Natural killer cell (primary cell): ENCODE results near the gene PRR3. TPM values are rescaled to one million over a fixed set of nuclear protein-coding genes. Genes with fewer than 3 reads are reported as not detected.

Source experiments
- ATAC-seq, 3 donors: fragments of 150-1000 bp in 2 of 3; fragments of 200-7000 bp in 1 of 3; cut with Tn5 transposase; 1 replicate in 1 of 3; 2 replicates in 2 of 3; pipeline ENCODE4 v1.10.0; 2021; ENCODE audit warnings: mild to moderate bottlenecking in 2 of 3, moderate library complexity in 2 of 3
- DNase-seq, 2 donors: peaks; one replicate each; pipeline versions ENCODE4 v3.0.0 to v3.0.0-alpha.2; 2013 to 2021; ENCODE audit warnings: mixed read lengths in 1 of 2
- H3K27ac ChIP-seq: one replicate; pipeline ENCODE4 v1.5.1; 2013; ENCODE audit warnings: mild to moderate bottlenecking, low read length
- H3K27me3 ChIP-seq: one replicate; pipeline ENCODE4 v1.6.1; 2013; ENCODE audit warnings: low read length; ENCODE audit not compliant: control insufficient read depth, insufficient read depth
- H3K36me3 ChIP-seq: one replicate; pipeline ENCODE4 v1.6.1; 2013; ENCODE audit warnings: low read length; ENCODE audit not compliant: control insufficient read depth, insufficient read depth
- H3K4me1 ChIP-seq: one replicate; pipeline ENCODE4 v1.6.1; 2013; ENCODE audit warnings: low read length; ENCODE audit not compliant: control insufficient read depth, insufficient read depth
- H3K4me3 ChIP-seq: one replicate; pipeline ENCODE4 v1.5.1; 2013; ENCODE audit warnings: low read length
- H3K9me3 ChIP-seq: one replicate; pipeline ENCODE4 v1.6.1; 2013; ENCODE audit warnings: low read length; ENCODE audit not compliant: control insufficient read depth, insufficient read depth
- H3K27ac Mint-ChIP-seq, 2 donors: one replicate each; pipeline ENCODE4 v1.8.0; 2022; ENCODE audit warnings: mild to moderate bottlenecking in 2 of 2, mixed read lengths in 2 of 2, moderate library complexity in 1 of 2
- H3K27me3 Mint-ChIP-seq, 2 donors: one replicate each; pipeline ENCODE4 v1.8.0; 2022; ENCODE audit warnings: low read depth in 2 of 2, mixed read lengths in 2 of 2
- H3K36me3 Mint-ChIP-seq: one replicate; pipeline ENCODE4 v1.8.0; 2022; ENCODE audit warnings: mixed read lengths
- H3K4me1 Mint-ChIP-seq, 2 donors: one replicate each; pipeline ENCODE4 v1.8.0; 2022; ENCODE audit warnings: mixed read lengths in 2 of 2
- H3K4me3 Mint-ChIP-seq: one replicate; pipeline ENCODE4 v1.8.0; 2022; ENCODE audit warnings: mild to moderate bottlenecking, moderate library complexity, mixed read lengths
- H3K9me3 Mint-ChIP-seq, 2 donors: one replicate each; pipeline ENCODE4 v1.8.0; 2022; ENCODE audit warnings: mixed read lengths in 2 of 2
- WGBS: methylation state at CpG from one replicate; pipeline ENCODE4 v1.1.7; 2013; ENCODE audit warnings: missing lambda C conversion rate; ENCODE audit not compliant: insufficient coverage; 5-methylcytosine and 5-hydroxymethylcytosine counted together
- intact Hi-C: fragments of 100-400 bp; cut with micrococcal nuclease; formaldehyde crosslinking; loops from one replicate; pipeline ENCODE4 v1.14.2; 2022
- total RNA-seq, 4 donors: library from RNA; stranded (reverse); fragments of 120-200 nt in 1 of 4; gene quantifications; one replicate each; pipeline versions ENCODE4 v1.2.3 to v1.2.4, GENCODE V29; 2013 to 2022
- TF ChIP-seq, protein P1 (sequence below): fragments of 200-600 bp; IDR thresholded peaks from one replicate; pipeline ENCODE4 v1.8.0; 2022; ENCODE audit warnings: antibody characterized with exemption

The PRR3 gene
- total RNA-seq, 3 donors from 2014 or later (not counting 1 experiment from before 2014, with no cell fraction given), result 9.5 to 14.8 (median 13.9) TPM

GRCh38 chr6:30603961-30604360, 46.9 kb downstream of the PRR3 start:
- Histone ChIP-seq H3K9me3 (no peaks in the 10 kb centered on the region), H3K4me3 (no peak overlapping the region), H3K27ac (no peak overlapping the region), H3K36me3 (peaks cover 86% of the 10 kb centered on the region), H3K4me1 (peaks cover 27% of the 10 kb centered on the region), H3K27me3 (no peaks in the 10 kb centered on the region)
- no peaks in the 10 kb centered on the region for H3K9me3 Mint-ChIP-seq
- H3K4me1 Mint-ChIP-seq, result peaks cover 35 to 47% of the 10 kb centered on the region in 2 donors
- WGBS, result 96% methylated on average over 13 of the region's 13 CpGs
- H3K27ac Mint-ChIP-seq, result peak overlapping the region; percentile 59
- DNase-seq, result no peak
- no peak for ATAC-seq
- TF ChIP-seq, protein P1, sequence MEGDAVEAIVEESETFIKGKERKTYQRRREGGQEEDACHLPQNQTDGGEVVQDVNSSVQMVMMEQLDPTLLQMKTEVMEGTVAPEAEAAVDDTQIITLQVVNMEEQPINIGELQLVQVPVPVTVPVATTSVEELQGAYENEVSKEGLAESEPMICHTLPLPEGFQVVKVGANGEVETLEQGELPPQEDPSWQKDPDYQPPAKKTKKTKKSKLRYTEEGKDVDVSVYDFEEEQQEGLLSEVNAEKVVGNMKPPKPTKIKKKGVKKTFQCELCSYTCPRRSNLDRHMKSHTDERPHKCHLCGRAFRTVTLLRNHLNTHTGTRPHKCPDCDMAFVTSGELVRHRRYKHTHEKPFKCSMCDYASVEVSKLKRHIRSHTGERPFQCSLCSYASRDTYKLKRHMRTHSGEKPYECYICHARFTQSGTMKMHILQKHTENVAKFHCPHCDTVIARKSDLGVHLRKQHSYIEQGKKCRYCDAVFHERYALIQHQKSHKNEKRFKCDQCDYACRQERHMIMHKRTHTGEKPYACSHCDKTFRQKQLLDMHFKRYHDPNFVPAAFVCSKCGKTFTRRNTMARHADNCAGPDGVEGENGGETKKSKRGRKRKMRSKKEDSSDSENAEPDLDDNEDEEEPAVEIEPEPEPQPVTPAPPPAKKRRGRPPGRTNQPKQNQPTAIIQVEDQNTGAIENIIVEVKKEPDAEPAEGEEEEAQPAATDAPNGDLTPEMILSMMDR, result no peak
- peaks cover 47% of the 10 kb centered on the region for H3K36me3 Mint-ChIP-seq
- intact Hi-C loops, result no loop called here
- H3K27me3 Mint-ChIP-seq, result no peaks in the 10 kb centered on the region
- H3K4me3 Mint-ChIP-seq, result no peak overlapping the region

GRCh38 chr6:30610065-30610464, 53.0 kb downstream of the PRR3 start:
- intact Hi-C loops, result loop anchor here (10.0 kb wide), 1 partner anchor 745 kb away; the partner anchor contains the start of gene HLA-B
- H3K27ac ChIP-seq, result peak overlapping the region; percentile 27
- H3K27ac Mint-ChIP-seq, result peak overlapping the region; percentile 70 to 100
- peaks cover 25% of the 10 kb centered on the region for H3K36me3 Mint-ChIP-seq
- H3K9me3 ChIP-seq, result no peaks in the 10 kb centered on the region
- no peak for DNase-seq
- no peak for ATAC-seq
- H3K36me3 ChIP-seq, result peaks cover 46% of the 10 kb centered on the region
- peaks cover 54 to 65% of the 10 kb centered on the region in 2 donors for H3K4me1 Mint-ChIP-seq
- H3K27me3 Mint-ChIP-seq, result no peaks in the 10 kb centered on the region
- H3K4me3 ChIP-seq, result no peak overlapping the region
- H3K4me1 ChIP-seq, result peaks cover 12% of the 10 kb centered on the region
- 91% methylated on average over 4 of the region's 4 CpGs for WGBS
- TF ChIP-seq, protein P1, result no peak
- H3K9me3 Mint-ChIP-seq, result no peaks in the 10 kb centered on the region
- no peaks in the 10 kb centered on the region for H3K27me3 ChIP-seq
- H3K4me3 Mint-ChIP-seq, result no peak overlapping the region

DNA sequence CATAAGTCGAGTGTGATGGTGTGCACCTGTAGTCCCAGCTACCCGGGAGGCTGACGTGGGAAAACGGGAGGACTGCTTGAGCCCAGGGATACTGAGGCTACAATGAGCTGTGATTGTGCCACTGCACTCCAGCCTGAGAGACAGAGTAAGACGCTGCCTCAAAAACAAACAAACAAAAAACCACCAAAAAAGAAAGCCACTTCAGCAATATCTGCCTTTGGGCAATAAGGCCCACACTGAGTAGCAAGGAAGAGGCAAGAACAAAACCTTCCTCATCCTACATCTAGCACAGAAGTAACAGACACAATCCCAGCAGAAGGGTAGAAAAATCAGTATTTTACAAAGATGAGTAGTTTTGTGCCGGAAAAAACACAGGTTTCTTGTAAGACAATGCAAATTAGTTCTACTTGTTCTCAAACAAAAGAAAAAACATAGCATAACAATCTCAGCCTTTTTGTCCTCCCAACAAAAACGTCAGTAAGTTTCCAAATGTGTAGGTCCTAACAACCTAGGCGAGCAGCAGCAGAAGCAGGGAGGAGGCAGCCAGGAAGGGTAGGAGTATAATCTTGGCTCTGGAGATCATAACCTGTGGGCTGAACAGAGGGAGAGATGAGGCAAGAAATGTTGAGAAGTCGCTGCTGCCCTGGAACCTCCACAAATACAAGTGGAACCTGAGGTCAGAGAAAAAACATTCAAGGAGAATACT, 54.2 kb downstream of the PRR3 start:
- Histone ChIP-seq H3K36me3 (peaks cover 42% of the 10 kb centered on the region), H3K9me3 (no peaks in the 10 kb centered on the region), H3K27ac (no peak overlapping the region), H3K4me1 (peaks cover 12% of the 10 kb centered on the region), H3K4me3 (no peak overlapping the region), H3K27me3 (no peaks in the 10 kb centered on the region)
- ATAC-seq, result no peak
- Mint-ChIP-seq H3K9me3 (no peaks in the 10 kb centered on the region), H3K4me1 (peaks cover 61 to 74% of the 10 kb centered on the region in 2 donors), H3K27ac (peak overlapping the region; percentile 96 to 100), H3K36me3 (peaks cover 29% of the 10 kb centered on the region), H3K27me3 (no peaks in the 10 kb centered on the region), H3K4me3 (no peak overlapping the region)
- TF ChIP-seq, protein P1, result no peak
- WGBS, result 94% methylated on average over 8 of the region's 9 CpGs
- intact Hi-C loops, result loop anchor here (10.0 kb wide), 1 partner anchor 743 kb away; the partner anchor contains the start of gene HLA-B
- peak in 1 of 2 donors; percentile 9 for DNase-seq
